ENCODE measurements around the gene CPN2. TPM values are rescaled to one million over a fixed set of nuclear protein-coding genes. Genes with fewer than 3 reads are reported as not detected.

CPN2 gene
- total RNA-seq, 1 experiment from 2014 or later = not detected

- Histone ChIP-seq H2AFZ (ENCODE audit: low read length) (no peak overlapping the region), H3K56ac (ENCODE audit: insufficient read length, low read depth, low read length) (no peak overlapping the region), H2BK12ac (ENCODE audit: insufficient read length, low read depth, low read length) (no peak overlapping the region), H2BK20ac (ENCODE audit: low read depth, low read length, poor library complexity, severe bottlenecking) (no peak overlapping the region), H4K91ac (ENCODE audit: insufficient read length, low read depth, low read length) (no peak overlapping the region), H4K5ac (ENCODE audit: insufficient read length, low read depth, low read length) (no peak overlapping the region), H3K18ac (ENCODE audit: insufficient read length, low read depth, low read length) (no peak overlapping the region), H4K8ac (replicated peaks; ENCODE audit: insufficient read length, low read depth, low read length) (no peak overlapping the region), H3K4me1 (ENCODE audit: insufficient read depth, low read length) (peaks cover 4% of the 10 kb centered on the region), H3T11ph (ENCODE audit: low read length) (no peak overlapping the region), H2BK120ac (ENCODE audit: low read depth, low read length, poor library complexity, severe bottlenecking) (no peak overlapping the region), H3K9me3 (ENCODE audit: control insufficient read depth, low read depth, low read length) (no peaks in the 10 kb centered on the region), H2AK5ac (ENCODE audit: insufficient read length, low read length) (no peak overlapping the region), H3K27ac (ENCODE audit: insufficient read length, low read depth, low read length) (no peak overlapping the region), H2BK5ac (ENCODE audit: insufficient read length, low read length) (no peak overlapping the region), H3K14ac (ENCODE audit: insufficient read depth, low read length) (no peak overlapping the region), H4K20me1 (ENCODE audit: control insufficient read depth, insufficient read depth, insufficient read length) (no peaks in the 10 kb centered on the region), H3K4me2 (ENCODE audit: insufficient read depth, insufficient read length, low read length) (no peak overlapping the region), H2BK15ac (ENCODE audit: low read depth, low read length) (no peak overlapping the region), H3K23me2 (ENCODE audit: insufficient read length, low read depth, low read length, poor library complexity, severe bottlenecking) (no peaks in the 10 kb centered on the region), H3K79me1 (ENCODE audit: insufficient read depth, low read depth, low read length, poor library complexity, severe bottlenecking) (no peaks in the 10 kb centered on the region), H3K4ac (ENCODE audit: low read depth, low read length) (no peak overlapping the region), H3K23ac (ENCODE audit: insufficient read length, low read depth, low read length) (no peak overlapping the region), H3K9ac (ENCODE audit: extremely low read depth, insufficient read length, low read length) (no peak overlapping the region), H3K79me2 (ENCODE audit: insufficient read depth, low read length) (no peaks in the 10 kb centered on the region), H3K27me3 (ENCODE audit: insufficient read depth, low read length) (no peaks in the 10 kb centered on the region; the same call in 1 of the 2 replicates)
- TF ChIP-seq, protein P1, sequence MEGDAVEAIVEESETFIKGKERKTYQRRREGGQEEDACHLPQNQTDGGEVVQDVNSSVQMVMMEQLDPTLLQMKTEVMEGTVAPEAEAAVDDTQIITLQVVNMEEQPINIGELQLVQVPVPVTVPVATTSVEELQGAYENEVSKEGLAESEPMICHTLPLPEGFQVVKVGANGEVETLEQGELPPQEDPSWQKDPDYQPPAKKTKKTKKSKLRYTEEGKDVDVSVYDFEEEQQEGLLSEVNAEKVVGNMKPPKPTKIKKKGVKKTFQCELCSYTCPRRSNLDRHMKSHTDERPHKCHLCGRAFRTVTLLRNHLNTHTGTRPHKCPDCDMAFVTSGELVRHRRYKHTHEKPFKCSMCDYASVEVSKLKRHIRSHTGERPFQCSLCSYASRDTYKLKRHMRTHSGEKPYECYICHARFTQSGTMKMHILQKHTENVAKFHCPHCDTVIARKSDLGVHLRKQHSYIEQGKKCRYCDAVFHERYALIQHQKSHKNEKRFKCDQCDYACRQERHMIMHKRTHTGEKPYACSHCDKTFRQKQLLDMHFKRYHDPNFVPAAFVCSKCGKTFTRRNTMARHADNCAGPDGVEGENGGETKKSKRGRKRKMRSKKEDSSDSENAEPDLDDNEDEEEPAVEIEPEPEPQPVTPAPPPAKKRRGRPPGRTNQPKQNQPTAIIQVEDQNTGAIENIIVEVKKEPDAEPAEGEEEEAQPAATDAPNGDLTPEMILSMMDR (conservative IDR thresholded peaks at IDR 0.05) = no peak
- Mint-ChIP-seq H3K9me3 (no peaks in the 10 kb centered on the region), H3K4me1 (peaks cover 26% of the 10 kb centered on the region in 2 experiments), H3K4me3 (no peak overlapping the region), H3K27me3 (ENCODE audit: low read depth) (peaks cover 35% of the 10 kb centered on the region), H3K27ac (peak overlapping the region in 1 of 3 experiments; percentile 46; a peak in 1 of 7 replicates), H3K36me3 (ENCODE audit: insufficient read depth in 1 of 3, low read depth in 3 of 3) (no peaks in the 10 kb centered on the region)
- no peak for DNase-seq
- WGBS (ENCODE audit: extremely low coverage, insufficient read length, low lambda C conversion rate) = no CpG with 5 or more reads among the region's 9 CpGs
Observed at GRCh38 chr3:194342861-194343560, 8.1 kb downstream of the CPN2 start.

Measured in H9 (cell line).